ENCODE results near the gene UGT1A9. TPM values are rescaled to one million over a fixed set of nuclear protein-coding genes. Genes with fewer than 3 reads are reported as not detected.

The UGT1A9 gene
- total and polyA plus RNA-seq, 2 of the 13 experiments (the other 11 are each of a cell fraction or from before 2014, with no cell fraction given): 0.07 TPM; not detected in 1

- TF ChIP-seq ZNF605 (CRISPR knock-in tag; IDR thresholded peaks at IDR 0.05) (no peak), TCF7L2 (IDR thresholded peaks at IDR 0.05; ENCODE audit: low read depth, low read length) (peak; percentile 93), ZNF281 (CRISPR knock-in tag; IDR thresholded peaks at IDR 0.05; ENCODE audit: borderline replicate concordance) (peak; percentile 70; the same call in 1 of the 2 replicates), ZNF770 (CRISPR knock-in tag; IDR thresholded peaks at IDR 0.05) (no peak), PHF8 (CRISPR knock-in tag; IDR thresholded peaks at IDR 0.05) (no peak), KDM1A (CRISPR knock-in tag; IDR thresholded peaks at IDR 0.05) (peak; percentile 92), RXRA (CRISPR knock-in tag; IDR thresholded peaks at IDR 0.05) (peak; percentile 95; the same call in 1 of the 2 replicates), ZBTB14 (CRISPR knock-in tag; IDR thresholded peaks at IDR 0.05) (no peak), TEAD3 (CRISPR knock-in tag; optimal IDR thresholded peaks at IDR 0.05; ENCODE audit: borderline replicate concordance) (peak; percentile 96), THAP7 (CRISPR knock-in tag; IDR thresholded peaks at IDR 0.05) (no peak), ZKSCAN1 (IDR thresholded peaks at IDR 0.05; ENCODE audit: low read length) (no peak), PHB2 (IDR thresholded peaks at IDR 0.05; ENCODE audit: partially characterized antibody) (no peak), RORA (CRISPR knock-in tag; IDR thresholded peaks at IDR 0.05) (no peak), TFDP1 (CRISPR knock-in tag; IDR thresholded peaks at IDR 0.05; ENCODE audit: borderline replicate concordance) (no peak), REXO4 (CRISPR knock-in tag; IDR thresholded peaks at IDR 0.05; ENCODE audit: borderline replicate concordance) (no peak), EED (CRISPR knock-in tag; IDR thresholded peaks at IDR 0.05) (no peak), ZNF33A (CRISPR knock-in tag; IDR thresholded peaks at IDR 0.05; ENCODE audit: borderline replicate concordance) (no peak), AGO1 (IDR thresholded peaks at IDR 0.05; ENCODE audit: low read depth, low read length, poor library complexity, severe bottlenecking) (no peak)
These were observed 84.9 kb downstream of the UGT1A9 start (continued) for GRCh38 chr2:233756429-233757081.
